HCT116 (cell line): ENCODE measurements around the gene SLCO2A1. TPM values are rescaled to one million over a fixed set of nuclear protein-coding genes. Genes with fewer than 3 reads are reported as not detected.

Experiments used
- ATAC-seq: fragments of 200-7000 bp; cut with Tn5 transposase; 2 replicates; pipeline ENCODE4 v1.9.1; 2020; ENCODE audit warnings: mild to moderate bottlenecking, moderate library complexity
- BruUV-seq: library from RNA; stranded (reverse); fragments of 400-500 nt; replicated peaks from 2 replicates; lab custom pipeline; 2021; lab: Mats Ljungman, UMichigan
- CTCF ChIA-PET: fragments of 300-600 bp; sonication (Branson Sonifier 250); formaldehyde crosslinking; loops from one replicate; lab custom pipeline; 2021; ENCODE audit warnings: antibody characterized with exemption; lab: Charles Lee
- POLR2A ChIA-PET: fragments of 300-600, 350-600 bp; sonication (Branson Sonifier 250); formaldehyde crosslinking; loops from one replicate; lab custom pipeline; 2021; ENCODE audit warnings: antibody characterized with exemption; lab: Charles Lee
- RAD21 ChIA-PET, 2 experiments: fragments of 300-600 bp; sonication (Branson Sonifier 250); formaldehyde crosslinking; loops; one replicate each; lab custom pipeline; 2023; ENCODE audit warnings: low total read pairs in 2 of 2; ENCODE audit not compliant: uncharacterized antibody in 2 of 2, unreplicated experiment in 2 of 2, low non-redundant PET in 1 of 2; lab: Charles Lee
- DNase-seq: peaks from one replicate; pipeline ENCODE4 v3.0.0-alpha.2; 2010; ENCODE audit warnings: low read depth, low spot score
- H2AFZ ChIP-seq: fragments of 200-600 bp; shearing (Covaris generic), sonication (generic); 2 replicates; pipeline ENCODE4 v1.6.1; 2017; ENCODE audit warnings: low read depth, mixed run types, mixed read lengths, antibody characterized with exemption, low read length; ENCODE audit not compliant: poor library complexity, severe bottlenecking
- H3K27ac ChIP-seq: 2 replicates; pipeline ENCODE4 v1.5.1; 2012; ENCODE audit warnings: low read depth, low read length
- H3K27me3 ChIP-seq: fragments of 200-600 bp; sonication (generic); 2 replicates; pipeline ENCODE4 v1.6.1; 2016; ENCODE audit warnings: mixed run types, low read length, mixed read lengths; ENCODE audit not compliant: insufficient read depth
- H3K36me3 ChIP-seq, 2 experiments: fragments of 200-500 bp in 1 of 2; fragments of 200-600 bp in 1 of 2; sonication (Bioruptor generic) in 1 of 2; sonication (generic) in 1 of 2; 2 replicates each; pipeline versions ENCODE4 v1.5.1 to v1.6.1; 2014 to 2016; ENCODE audit warnings: low read length in 2 of 2, inconsistent platforms in 1 of 2, mixed read lengths in 1 of 2, mixed run types in 1 of 2; ENCODE audit not compliant: insufficient read depth in 2 of 2, control insufficient read depth in 1 of 2
- H3K4me1 ChIP-seq, 2 experiments: fragments of 200-600 bp in 1 of 2; sonication (generic) in 1 of 2; 2 replicates each; pipeline versions ENCODE4 v1.5.1 to v1.6.1; 2012 to 2017; ENCODE audit warnings: low read length in 2 of 2, inconsistent platforms in 1 of 2, mild to moderate bottlenecking in 1 of 2, mixed read lengths in 1 of 2, mixed run types in 1 of 2, moderate library complexity in 1 of 2; ENCODE audit not compliant: insufficient read depth in 2 of 2, control insufficient read depth in 1 of 2
- H3K4me2 ChIP-seq: fragments of 200-600 bp; sonication (generic); 2 replicates; pipeline ENCODE4 v1.6.1; 2017; ENCODE audit warnings: mixed run types, low read length, mixed read lengths
- H3K4me3 ChIP-seq, 2 experiments: fragments of 200-600 bp in 1 of 2; sonication (generic) in 1 of 2; replicated peaks in 1 of 2; 2 replicates each; pipeline ENCODE4 v1.5.1; 2011 to 2016; ENCODE audit warnings: low read length in 2 of 2, control low read depth in 1 of 2, low read depth in 1 of 2, mild to moderate bottlenecking in 1 of 2, mixed read lengths in 1 of 2, mixed run types in 1 of 2
- H3K79me2 ChIP-seq: fragments of 200-600 bp; sonication (generic); 2 replicates; pipeline ENCODE4 v1.6.1; 2017; ENCODE audit warnings: mild to moderate bottlenecking, mixed run types, low read length, moderate library complexity, mixed read lengths; ENCODE audit not compliant: insufficient read depth
- H3K9ac ChIP-seq: fragments of 200-600 bp; sonication (generic); 2 replicates; pipeline ENCODE4 v1.6.1; 2016; ENCODE audit warnings: low read length, mixed read lengths
- H3K9me2 ChIP-seq: fragments of 200-600 bp; sonication (generic), shearing (Covaris generic); 2 replicates; pipeline ENCODE4 v1.6.1; 2017; ENCODE audit warnings: mixed run types, mild to moderate bottlenecking, moderate library complexity; ENCODE audit not compliant: insufficient read depth
- H3K9me3 ChIP-seq, 2 experiments: fragments of 200-500 bp in 1 of 2; fragments of 200-600 bp in 1 of 2; sonication (Bioruptor generic) in 1 of 2; sonication (generic) in 1 of 2; 2 replicates each; pipeline ENCODE4 v1.6.1; 2014 to 2017; ENCODE audit warnings: low read length in 2 of 2, mixed read lengths in 2 of 2, inconsistent platforms in 1 of 2, low read depth in 1 of 2, mild to moderate bottlenecking in 1 of 2, mixed run types in 1 of 2, moderate library complexity in 1 of 2; ENCODE audit not compliant: control insufficient read depth in 1 of 2, insufficient read depth in 1 of 2
- H4K20me1 ChIP-seq: fragments of 200-600 bp; sonication (generic), shearing (Covaris generic); 2 replicates; pipeline ENCODE4 v1.6.1; 2017; ENCODE audit warnings: mixed run types, mild to moderate bottlenecking, moderate library complexity; ENCODE audit not compliant: insufficient read depth
- CBX3 ChIP-seq: IDR thresholded peaks from 2 replicates; pipeline ENCODE4 v1.6.1; 2012; ENCODE audit warnings: low read depth
- EGR1 ChIP-seq: IDR thresholded peaks from 2 replicates; pipeline ENCODE4 v1.6.1; 2012; ENCODE audit warnings: low read depth
- ELF1 ChIP-seq: IDR thresholded peaks from 2 replicates; pipeline ENCODE4 v1.6.1; 2012; ENCODE audit warnings: low read depth, borderline replicate concordance
- EZH2 ChIP-seq: fragments of 200-600 bp; sonication (generic); IDR thresholded peaks from 2 replicates; pipeline ENCODE4 v1.6.1; 2017; ENCODE audit warnings: antibody characterized with exemption, mixed run types
- EZH2phosphoT487 ChIP-seq: fragments of 200-600 bp; IDR thresholded peaks from 2 replicates; pipeline ENCODE4 v1.6.1; 2018; ENCODE audit warnings: antibody characterized with exemption, borderline replicate concordance
- JUND ChIP-seq: IDR thresholded peaks from 2 replicates; pipeline ENCODE4 v1.6.1; 2012
- RAD21 ChIP-seq: IDR thresholded peaks from 2 replicates; pipeline ENCODE4 v1.6.1; 2012; ENCODE audit warnings: low read depth, mild to moderate bottlenecking
- SRF ChIP-seq: IDR thresholded peaks from 2 replicates; pipeline ENCODE4 v1.6.1; 2012; ENCODE audit warnings: low read depth
- TCF7L2 ChIP-seq: IDR thresholded peaks from 2 replicates; pipeline ENCODE4 v1.7.0; 2011; ENCODE audit warnings: borderline replicate concordance, inconsistent platforms; ENCODE audit not compliant: insufficient read depth, insufficient read length; ENCODE audit errors: extremely low read depth
- YY1 ChIP-seq: IDR thresholded peaks from 2 replicates; pipeline ENCODE4 v1.6.1; 2011; ENCODE audit warnings: low read length, low read depth, moderate library complexity, mild to moderate bottlenecking; ENCODE audit not compliant: insufficient replicate concordance; ENCODE audit errors: extremely low read depth
- ZNF274 ChIP-seq: fragments of 200-500 bp; sonication (Bioruptor generic); IDR thresholded peaks from 2 replicates; pipeline ENCODE4 v1.6.1; 2014; ENCODE audit warnings: mild to moderate bottlenecking, low read depth, low read length, inconsistent platforms
- intact Hi-C: fragments of 100-400 bp; cut with micrococcal nuclease; formaldehyde crosslinking; loops from 2 replicates; pipeline ENCODE4 v1.10.0; 2022
- total RNA-seq: library from RNA; stranded (reverse); gene quantifications from one replicate; pipeline ENCODE4 v1.2.1, GENCODE V29; 2021; ENCODE audit not compliant: unreplicated experiment
- TF ChIP-seq, protein P1 (sequence below): IDR thresholded peaks from 2 replicates; pipeline ENCODE4 v1.6.1; 2012; ENCODE audit warnings: low read depth
- TF ChIP-seq, protein P2 (sequence below): IDR thresholded peaks from 2 replicates; pipeline ENCODE4 v1.6.1; 2012
- TF ChIP-seq, protein P3 (sequence below): IDR thresholded peaks from 2 replicates; pipeline ENCODE4 v1.6.1; 2012

Gene SLCO2A1
- total RNA-seq, 1 experiment from 2014 or later: 0.52 TPM

DNA sequence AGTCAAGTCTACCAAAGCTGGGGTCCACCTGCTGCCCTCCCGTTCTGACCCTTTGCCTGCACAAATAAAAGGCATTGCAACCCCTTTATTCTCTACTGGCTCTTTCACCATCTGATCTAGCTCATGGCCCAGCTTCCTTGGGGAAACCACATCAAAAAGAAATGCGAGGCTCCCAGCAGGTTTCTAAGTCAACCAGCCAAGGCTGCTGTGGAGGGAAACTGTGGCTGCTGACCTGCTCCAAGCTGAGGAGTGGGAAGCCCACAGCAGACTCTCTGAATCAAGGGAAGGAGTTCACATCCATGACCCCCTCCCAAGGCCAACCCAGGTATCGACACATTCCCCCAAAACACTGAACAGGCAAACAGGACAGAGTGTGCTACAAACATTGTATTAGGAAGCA, 25.2 kb upstream of the SLCO2A1 start:
- no TSS peak for BruUV-seq
- POLR2A ChIA-PET: no interaction called here
- TF ChIP-seq RAD21 (no peak), YY1 (no peak), ZNF274 (no peak), CBX3 (no peak), EZH2phosphoT487 (no peak), ELF1 (no peak), SRF (no peak), EZH2 (no peak), EGR1 (no peak), JUND (no peak), TCF7L2 (no peak)
- TF ChIP-seq, protein P1, sequence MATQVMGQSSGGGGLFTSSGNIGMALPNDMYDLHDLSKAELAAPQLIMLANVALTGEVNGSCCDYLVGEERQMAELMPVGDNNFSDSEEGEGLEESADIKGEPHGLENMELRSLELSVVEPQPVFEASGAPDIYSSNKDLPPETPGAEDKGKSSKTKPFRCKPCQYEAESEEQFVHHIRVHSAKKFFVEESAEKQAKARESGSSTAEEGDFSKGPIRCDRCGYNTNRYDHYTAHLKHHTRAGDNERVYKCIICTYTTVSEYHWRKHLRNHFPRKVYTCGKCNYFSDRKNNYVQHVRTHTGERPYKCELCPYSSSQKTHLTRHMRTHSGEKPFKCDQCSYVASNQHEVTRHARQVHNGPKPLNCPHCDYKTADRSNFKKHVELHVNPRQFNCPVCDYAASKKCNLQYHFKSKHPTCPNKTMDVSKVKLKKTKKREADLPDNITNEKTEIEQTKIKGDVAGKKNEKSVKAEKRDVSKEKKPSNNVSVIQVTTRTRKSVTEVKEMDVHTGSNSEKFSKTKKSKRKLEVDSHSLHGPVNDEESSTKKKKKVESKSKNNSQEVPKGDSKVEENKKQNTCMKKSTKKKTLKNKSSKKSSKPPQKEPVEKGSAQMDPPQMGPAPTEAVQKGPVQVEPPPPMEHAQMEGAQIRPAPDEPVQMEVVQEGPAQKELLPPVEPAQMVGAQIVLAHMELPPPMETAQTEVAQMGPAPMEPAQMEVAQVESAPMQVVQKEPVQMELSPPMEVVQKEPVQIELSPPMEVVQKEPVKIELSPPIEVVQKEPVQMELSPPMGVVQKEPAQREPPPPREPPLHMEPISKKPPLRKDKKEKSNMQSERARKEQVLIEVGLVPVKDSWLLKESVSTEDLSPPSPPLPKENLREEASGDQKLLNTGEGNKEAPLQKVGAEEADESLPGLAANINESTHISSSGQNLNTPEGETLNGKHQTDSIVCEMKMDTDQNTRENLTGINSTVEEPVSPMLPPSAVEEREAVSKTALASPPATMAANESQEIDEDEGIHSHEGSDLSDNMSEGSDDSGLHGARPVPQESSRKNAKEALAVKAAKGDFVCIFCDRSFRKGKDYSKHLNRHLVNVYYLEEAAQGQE: no peak
- TF ChIP-seq, protein P2, sequence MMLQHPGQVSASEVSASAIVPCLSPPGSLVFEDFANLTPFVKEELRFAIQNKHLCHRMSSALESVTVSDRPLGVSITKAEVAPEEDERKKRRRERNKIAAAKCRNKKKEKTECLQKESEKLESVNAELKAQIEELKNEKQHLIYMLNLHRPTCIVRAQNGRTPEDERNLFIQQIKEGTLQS: no peak
- TF ChIP-seq, protein P3, sequence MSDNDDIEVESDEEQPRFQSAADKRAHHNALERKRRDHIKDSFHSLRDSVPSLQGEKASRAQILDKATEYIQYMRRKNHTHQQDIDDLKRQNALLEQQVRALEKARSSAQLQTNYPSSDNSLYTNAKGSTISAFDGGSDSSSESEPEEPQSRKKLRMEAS: no peak
- ATAC-seq (no peak), DNase-seq (no peak)
- no peak overlapping the region for H3K4me3 ChIP-seq
- no peaks in the 10 kb centered on the region for H3K36me3 ChIP-seq
- H3K27ac ChIP-seq: no peak overlapping the region
- no peaks in the 10 kb centered on the region for H3K27me3 ChIP-seq
- no peaks in the 10 kb centered on the region for H4K20me1 ChIP-seq
- CTCF ChIA-PET: no interaction called here
- no peaks in the 10 kb centered on the region for H3K79me2 ChIP-seq
- H3K4me1 ChIP-seq: peaks cover 0 to 7% of the 10 kb centered on the region in 2 experiments; a peak in 2 of 4 replicates
- no peak overlapping the region for H3K9ac ChIP-seq
- H3K9me2 ChIP-seq: no peaks in the 10 kb centered on the region
- no peak overlapping the region for H2AFZ ChIP-seq
- RAD21 ChIA-PET: no interaction called here
- no peaks in the 10 kb centered on the region for H3K9me3 ChIP-seq
- no peak overlapping the region for H3K4me2 ChIP-seq
- intact Hi-C loops: no loop called here
